GM23338 (cell line): ENCODE results near the gene CA7. TPM values are rescaled to one million over a fixed set of nuclear protein-coding genes. Genes with fewer than 3 reads are reported as not detected.
A peak's percentile ranks its signal among the peaks of the same experiment; 100 is the strongest.

ENCODE experiments used
- ATAC-seq: fragments of 200-7000 bp; cut with Tn5 transposase; 3 replicates; pipeline ENCODE4 v1.9.1; 2020
- DNase-seq: peaks from one replicate; pipeline ENCODE4 v3.0.0-alpha.2; 2015; ENCODE audit warnings: low spot score
- H2AFZ ChIP-seq: fragments of 200-600 bp; sonication (generic); 2 replicates; pipeline ENCODE4 v1.8.0; 2016; ENCODE audit warnings: antibody characterized with exemption, mild to moderate bottlenecking, moderate library complexity
- H3F3A ChIP-seq: fragments of 200-600 bp; sonication (generic); replicated peaks from 2 replicates; pipeline ENCODE4 v1.8.0; 2017; ENCODE audit warnings: antibody characterized with exemption, mixed run types, low read depth
- H3K27ac ChIP-seq: fragments of 200-600 bp; sonication (generic); 2 replicates; pipeline ENCODE4 v1.6.1; 2016; ENCODE audit warnings: low read depth
- H3K27me3 ChIP-seq: fragments of 200-600 bp; sonication (generic); 2 replicates; pipeline ENCODE4 v1.8.0; 2016; ENCODE audit warnings: mild to moderate bottlenecking, mixed run types, moderate library complexity; ENCODE audit not compliant: insufficient read depth
- H3K36me3 ChIP-seq: fragments of 200-600 bp; sonication (generic); 2 replicates; pipeline ENCODE4 v1.8.0; 2016; ENCODE audit warnings: mild to moderate bottlenecking; ENCODE audit not compliant: insufficient read depth
- H3K4me1 ChIP-seq: fragments of 200-600 bp; sonication (generic); 2 replicates; pipeline ENCODE4 v1.8.0; 2016; ENCODE audit warnings: mild to moderate bottlenecking, moderate library complexity; ENCODE audit not compliant: insufficient read depth
- H3K4me2 ChIP-seq: fragments of 200-600 bp; sonication (generic); 2 replicates; pipeline ENCODE4 v1.7.1; 2017; ENCODE audit warnings: mixed run types
- H3K4me3 ChIP-seq: fragments of 200-600 bp; sonication (generic); 2 replicates; pipeline ENCODE4 v1.6.1; 2016; ENCODE audit warnings: mixed run types
- H3K79me2 ChIP-seq: fragments of 200-600 bp; sonication (generic); replicated peaks from 2 replicates; pipeline ENCODE4 v1.8.0; 2017; ENCODE audit warnings: mild to moderate bottlenecking; ENCODE audit not compliant: insufficient read depth
- H3K9me2 ChIP-seq: fragments of 200-600 bp; sonication (generic); 2 replicates; pipeline ENCODE4 v1.8.0; 2017; ENCODE audit not compliant: insufficient read depth
- H4K20me1 ChIP-seq: fragments of 200-600 bp; sonication (generic); replicated peaks from 2 replicates; pipeline ENCODE4 v1.8.0; 2017; ENCODE audit warnings: mild to moderate bottlenecking; ENCODE audit not compliant: insufficient read depth
- H3K27ac Mint-ChIP-seq: 2 replicates; pipeline ENCODE4 v1.8.0; 2020; ENCODE audit warnings: inconsistent platforms, mild to moderate bottlenecking, moderate library complexity, mixed read lengths
- H3K27me3 Mint-ChIP-seq: 3 replicates; pipeline ENCODE4 v1.8.0; 2022; ENCODE audit warnings: low read depth, mild to moderate bottlenecking, moderate library complexity, mixed read lengths, inconsistent platforms; ENCODE audit not compliant: insufficient read depth, poor library complexity
- H3K36me3 Mint-ChIP-seq: 3 replicates; pipeline ENCODE4 v1.8.0; 2021; ENCODE audit warnings: low read depth, mild to moderate bottlenecking, inconsistent platforms, moderate library complexity, mixed read lengths
- H3K4me1 Mint-ChIP-seq: 3 replicates; pipeline ENCODE4 v1.8.0; 2020; ENCODE audit warnings: mild to moderate bottlenecking, inconsistent platforms, mixed read lengths
- H3K4me3 Mint-ChIP-seq: 3 replicates; pipeline ENCODE4 v1.8.0; 2021; ENCODE audit warnings: moderate library complexity, mild to moderate bottlenecking, inconsistent platforms, mixed read lengths
- H3K9me3 Mint-ChIP-seq: 3 replicates; pipeline ENCODE4 v1.8.0; 2020; ENCODE audit warnings: moderate library complexity, mild to moderate bottlenecking, inconsistent platforms, mixed read lengths
- CREB1 ChIP-seq: fragments of 250-450 bp; sonication (Bioruptor Pico); IDR thresholded peaks from 2 replicates; pipeline ENCODE4 v1.5.0; 2020; ENCODE audit warnings: low read depth, mild to moderate bottlenecking, moderate library complexity
- ETS1 ChIP-seq: IDR thresholded peaks from 2 replicates; pipeline ENCODE4 v1.6.1; 2016; ENCODE audit warnings: antibody characterized with exemption
- EZH2 ChIP-seq: fragments of 200-600 bp; sonication (generic); IDR thresholded peaks from one replicate; pipeline ENCODE4 v1.8.0; 2017; ENCODE audit warnings: antibody characterized with exemption, mild to moderate bottlenecking, low read depth; ENCODE audit not compliant: unreplicated experiment
- EZH2phosphoT487 ChIP-seq: fragments of 200-600 bp; sonication (generic); IDR thresholded peaks from one replicate; pipeline ENCODE4 v1.8.1; 2018; ENCODE audit warnings: antibody characterized with exemption; ENCODE audit not compliant: unreplicated experiment
- JUNB ChIP-seq: IDR thresholded peaks from one replicate; pipeline ENCODE4 v1.6.1; 2016; ENCODE audit warnings: antibody characterized with exemption; ENCODE audit not compliant: unreplicated experiment
- NANOG ChIP-seq: IDR thresholded peaks from 2 replicates; pipeline ENCODE4 v1.6.1; 2016; ENCODE audit warnings: antibody characterized with exemption, borderline replicate concordance
- POLR2AphosphoS5 ChIP-seq: IDR thresholded peaks from 2 replicates; pipeline ENCODE4 v1.6.1; 2016; ENCODE audit warnings: antibody characterized with exemption, low read depth
- STAT1 ChIP-seq: IDR thresholded peaks from one replicate; pipeline ENCODE4 v1.6.1; 2016; ENCODE audit warnings: antibody characterized with exemption; ENCODE audit not compliant: unreplicated experiment
- ZNF331 ChIP-seq: fragments of 250-450 bp; sonication (Bioruptor Pico); IDR thresholded peaks from 2 replicates; pipeline ENCODE4 v1.5.0; 2020; ENCODE audit warnings: low read depth, mild to moderate bottlenecking, moderate library complexity
- ZNF462 ChIP-seq: fragments of 250-450 bp; sonication (Bioruptor Pico); IDR thresholded peaks from 2 replicates; pipeline ENCODE4 v1.5.0; 2020; ENCODE audit warnings: mild to moderate bottlenecking, moderate library complexity
- polyA plus RNA-seq: library from polyadenylated mRNA; unstranded; fragments of >200 nt; fragmentation: Nextera tagmentation; extraction: Ambion mirVana; gene quantifications from 2 replicates; pipeline ENCODE4 v1.2.1, GENCODE V29; 2016
- total RNA-seq: library from RNA; depleted of rRNA; stranded (reverse); fragments of >200 nt; shearing (Covaris generic); gene quantifications from 2 replicates; pipeline ENCODE4 v1.2.3, GENCODE V29; 2014
- TF ChIP-seq, protein P1 (sequence below), 2 experiments: fragments of 200-600 bp in 1 of 2; sonication (generic) in 1 of 2; conservative IDR thresholded peaks; 2 replicates each; pipeline versions ENCODE4 v1.5.1 to v1.6.1; 2016 to 2017; ENCODE audit warnings: antibody characterized with exemption in 2 of 2, low read depth in 2 of 2, mild to moderate bottlenecking in 2 of 2, moderate library complexity in 1 of 2
- TF ChIP-seq, protein P2 (sequence below): IDR thresholded peaks from one replicate; pipeline ENCODE4 v1.6.1; 2018; ENCODE audit warnings: antibody characterized with exemption; ENCODE audit not compliant: unreplicated experiment

CA7 gene
- total and polyA plus RNA-seq, 2 experiments from 2014 or later: 2.1 to 2.8 TPM

GRCh38 chr16:66843191-66843590 lies 1.0 kb upstream of the CA7 start:
- H4K20me1 ChIP-seq: no peaks in the 10 kb centered on the region
- H3K9me3 Mint-ChIP-seq: no peaks in the 10 kb centered on the region; the same call in 2 of the 3 replicates
- H3K36me3 ChIP-seq: no peaks in the 10 kb centered on the region
- no peak overlapping the region for H3K27ac ChIP-seq
- H3K36me3 Mint-ChIP-seq: no peaks in the 10 kb centered on the region
- no peak for DNase-seq
- no peaks in the 10 kb centered on the region; the same call in 1 of the 2 replicates for H3K9me2 ChIP-seq
- H3K4me1 ChIP-seq: no peaks in the 10 kb centered on the region; the same call in 1 of the 2 replicates
- peaks cover 51% of the 10 kb centered on the region for H3K27me3 ChIP-seq
- peaks cover 16% of the 10 kb centered on the region for H3K4me1 Mint-ChIP-seq
- TF ChIP-seq, protein P1, sequence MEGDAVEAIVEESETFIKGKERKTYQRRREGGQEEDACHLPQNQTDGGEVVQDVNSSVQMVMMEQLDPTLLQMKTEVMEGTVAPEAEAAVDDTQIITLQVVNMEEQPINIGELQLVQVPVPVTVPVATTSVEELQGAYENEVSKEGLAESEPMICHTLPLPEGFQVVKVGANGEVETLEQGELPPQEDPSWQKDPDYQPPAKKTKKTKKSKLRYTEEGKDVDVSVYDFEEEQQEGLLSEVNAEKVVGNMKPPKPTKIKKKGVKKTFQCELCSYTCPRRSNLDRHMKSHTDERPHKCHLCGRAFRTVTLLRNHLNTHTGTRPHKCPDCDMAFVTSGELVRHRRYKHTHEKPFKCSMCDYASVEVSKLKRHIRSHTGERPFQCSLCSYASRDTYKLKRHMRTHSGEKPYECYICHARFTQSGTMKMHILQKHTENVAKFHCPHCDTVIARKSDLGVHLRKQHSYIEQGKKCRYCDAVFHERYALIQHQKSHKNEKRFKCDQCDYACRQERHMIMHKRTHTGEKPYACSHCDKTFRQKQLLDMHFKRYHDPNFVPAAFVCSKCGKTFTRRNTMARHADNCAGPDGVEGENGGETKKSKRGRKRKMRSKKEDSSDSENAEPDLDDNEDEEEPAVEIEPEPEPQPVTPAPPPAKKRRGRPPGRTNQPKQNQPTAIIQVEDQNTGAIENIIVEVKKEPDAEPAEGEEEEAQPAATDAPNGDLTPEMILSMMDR (conservative IDR thresholded peaks at IDR 0.05; ENCODE audit: low read depth in 2 of 2): no peak
- TF ChIP-seq NANOG (no peak), ZNF462 (CRISPR knock-in tag) (no peak), STAT1 (no peak), ETS1 (no peak), POLR2AphosphoS5 (no peak), CREB1 (CRISPR knock-in tag) (no peak), EZH2 (no peak), EZH2phosphoT487 (no peak), ZNF331 (no peak), JUNB (no peak)
- TF ChIP-seq, protein P2, sequence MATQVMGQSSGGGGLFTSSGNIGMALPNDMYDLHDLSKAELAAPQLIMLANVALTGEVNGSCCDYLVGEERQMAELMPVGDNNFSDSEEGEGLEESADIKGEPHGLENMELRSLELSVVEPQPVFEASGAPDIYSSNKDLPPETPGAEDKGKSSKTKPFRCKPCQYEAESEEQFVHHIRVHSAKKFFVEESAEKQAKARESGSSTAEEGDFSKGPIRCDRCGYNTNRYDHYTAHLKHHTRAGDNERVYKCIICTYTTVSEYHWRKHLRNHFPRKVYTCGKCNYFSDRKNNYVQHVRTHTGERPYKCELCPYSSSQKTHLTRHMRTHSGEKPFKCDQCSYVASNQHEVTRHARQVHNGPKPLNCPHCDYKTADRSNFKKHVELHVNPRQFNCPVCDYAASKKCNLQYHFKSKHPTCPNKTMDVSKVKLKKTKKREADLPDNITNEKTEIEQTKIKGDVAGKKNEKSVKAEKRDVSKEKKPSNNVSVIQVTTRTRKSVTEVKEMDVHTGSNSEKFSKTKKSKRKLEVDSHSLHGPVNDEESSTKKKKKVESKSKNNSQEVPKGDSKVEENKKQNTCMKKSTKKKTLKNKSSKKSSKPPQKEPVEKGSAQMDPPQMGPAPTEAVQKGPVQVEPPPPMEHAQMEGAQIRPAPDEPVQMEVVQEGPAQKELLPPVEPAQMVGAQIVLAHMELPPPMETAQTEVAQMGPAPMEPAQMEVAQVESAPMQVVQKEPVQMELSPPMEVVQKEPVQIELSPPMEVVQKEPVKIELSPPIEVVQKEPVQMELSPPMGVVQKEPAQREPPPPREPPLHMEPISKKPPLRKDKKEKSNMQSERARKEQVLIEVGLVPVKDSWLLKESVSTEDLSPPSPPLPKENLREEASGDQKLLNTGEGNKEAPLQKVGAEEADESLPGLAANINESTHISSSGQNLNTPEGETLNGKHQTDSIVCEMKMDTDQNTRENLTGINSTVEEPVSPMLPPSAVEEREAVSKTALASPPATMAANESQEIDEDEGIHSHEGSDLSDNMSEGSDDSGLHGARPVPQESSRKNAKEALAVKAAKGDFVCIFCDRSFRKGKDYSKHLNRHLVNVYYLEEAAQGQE: no peak
- H2AFZ ChIP-seq: peak overlapping the region; percentile 99; the same call in 1 of the 2 replicates
- H3K79me2 ChIP-seq: no peaks in the 10 kb centered on the region
- H3K4me3 Mint-ChIP-seq: peak overlapping the region; percentile 76
- H3K27me3 Mint-ChIP-seq: peaks cover 40% of the 10 kb centered on the region
- 0 out of 2 replicates have a peak, but pooled peaks cover 6% of the 10 kb centered on the region for H3F3A ChIP-seq
- no peak overlapping the region for H3K27ac Mint-ChIP-seq
- no peak for ATAC-seq
- H3K4me2 ChIP-seq: no peak overlapping the region
- no peak overlapping the region for H3K4me3 ChIP-seq
